Nucleus accumbens (tissue), 56 donors: Measurements from ENCODE around the gene RAET1G.

Source experiments
- DNase-seq, 56 donors: peaks; one replicate each; lab custom pipeline; 2025; lab: John Stamatoyannopoulos, UW

Gene RAET1G

GRCh38 chr6:149872233-149872632 is 50.7 kb downstream of the RAET1G start:
- no peak for DNase-seq

GRCh38 chr6:149871182-149871581 is 51.7 kb downstream of the RAET1G start:
- DNase-seq, result no peak

- no peak for DNase-seq
Measured at GRCh38 chr6:149869275-149869892, 53.5 kb downstream of the RAET1G start.

DNA sequence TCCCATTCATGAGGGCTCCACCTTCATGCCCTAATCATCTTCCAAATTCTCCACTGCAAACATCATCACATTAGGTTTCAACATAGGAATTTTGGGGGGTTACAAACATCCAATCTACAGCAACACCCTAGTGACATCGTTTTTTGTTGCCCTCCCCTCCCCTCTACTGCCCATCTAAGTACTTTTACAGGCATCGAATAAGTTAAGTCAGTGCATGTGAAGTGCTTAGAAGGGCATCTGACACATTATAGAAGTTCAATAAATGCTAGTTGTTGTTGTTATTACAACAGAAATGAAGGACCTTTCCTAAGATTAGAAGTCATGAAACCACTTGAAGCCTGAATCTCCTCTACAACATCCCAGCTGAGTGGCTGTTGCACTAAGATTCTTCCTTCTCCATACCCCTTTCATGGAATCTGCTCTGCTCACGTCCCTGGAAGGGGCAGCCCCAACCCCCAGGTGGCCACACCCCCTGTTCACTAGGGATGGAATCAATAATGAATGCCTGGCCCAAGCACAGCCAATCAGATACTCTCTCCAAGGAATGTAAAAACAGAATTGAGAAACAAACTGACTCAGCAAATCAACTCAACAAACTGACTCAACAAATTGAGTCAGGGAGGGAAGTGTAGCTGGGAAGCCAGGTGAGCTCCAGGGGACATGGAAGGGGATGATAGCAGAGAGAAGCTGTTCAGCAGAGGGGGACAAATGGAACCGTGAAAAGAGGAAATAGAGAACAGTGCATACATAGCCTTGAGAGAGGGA is 54.9 kb downstream of the RAET1G start:
- no peak for DNase-seq
